ENCODE measurements around the gene SNX13. TPM values are rescaled to one million over a fixed set of nuclear protein-coding genes. Genes with fewer than 3 reads are reported as not detected.

The SNX13 gene
- total and polyA plus RNA-seq, 2 of the 4 experiments (the other 2 are of a cell fraction): 9.0 to 24.9 TPM

GRCh38 chr7:17786314-17786852 lies 153.9 kb downstream of the SNX13 start:
- no peak overlapping the region for H3K4me3 ChIP-seq (ENCODE audit: insufficient read depth, low read depth, low read length)
- no peak overlapping the region for H2BK120ac ChIP-seq (ENCODE audit: low read depth, low read length)
- no peaks in the 10 kb centered on the region for H3K36me3 ChIP-seq (ENCODE audit: control insufficient read depth, insufficient read depth, low read length)
- ChIA-PET POLR2A (ENCODE audit: unreplicated experiment) (no interaction called here), CTCF (no interaction called here)
- no peaks in the 10 kb centered on the region for H4K20me1 ChIP-seq (ENCODE audit: insufficient read depth, low read length)
- H3K23ac ChIP-seq (ENCODE audit: low read depth, low read length): no peak overlapping the region
- DNase-seq (no peak), ATAC-seq (ENCODE audit: low read depth) (no peak)
- H2BK5ac ChIP-seq (ENCODE audit: low read depth, low read length, poor library complexity, severe bottlenecking): no peak overlapping the region
- no peaks in the 10 kb centered on the region for H3K27me3 ChIP-seq (ENCODE audit: control insufficient read depth, insufficient read depth, low read length)
- in situ Hi-C loops (cut with MboI; ENCODE audit: low sequenced_read_pairs): no loop called here
- dilution Hi-C loops (cut with HindIII; ENCODE audit: low sequenced_read_pairs, unreplicated experiment): no loop called here
- no peak overlapping the region for H4K91ac ChIP-seq (ENCODE audit: insufficient read depth, low read depth, low read length)
- no peak overlapping the region for H2AK5ac ChIP-seq (ENCODE audit: low read depth, low read length)
- H4K8ac ChIP-seq (ENCODE audit: low read depth in 2 of 2, low read length in 2 of 2): no peak overlapping the region
- BruUV-seq (replicated peaks): no TSS peak
- no peak for TF ChIP-seq MAFK (IDR thresholded peaks at IDR 0.05; ENCODE audit: low read depth, low read length)
- no peak for TF ChIP-seq USF2 (IDR thresholded peaks at IDR 0.05; ENCODE audit: low read depth, low read length)
- TF ChIP-seq POLR2A (IDR thresholded peaks at IDR 0.05; ENCODE audit: low read depth, low read length): no peak
- TF ChIP-seq CEBPB (IDR thresholded peaks at IDR 0.05; ENCODE audit: low read depth, low read length): no peak
- no peak for TF ChIP-seq CTCF (conservative IDR thresholded peaks at IDR 0.05; ENCODE audit: low read depth, low read length)
- TF ChIP-seq FOS (IDR thresholded peaks at IDR 0.05; ENCODE audit: low read depth, low read length): no peak
- H3K4me2 ChIP-seq (ENCODE audit: low read depth, low read length): no peak overlapping the region
- H3K9me1 ChIP-seq (ENCODE audit: insufficient read depth, low read length): no peaks in the 10 kb centered on the region
- WGBS, 2 experiments (ENCODE audit: extremely low coverage in 2 of 2, insufficient read length in 1 of 2): 40% methylated on average over 1 of the region's 6 CpGs; no CpG with 5 or more reads in 1 of the 2 experiments
- no peak overlapping the region for H2BK15ac ChIP-seq (ENCODE audit: low read depth, low read length)
- no peak overlapping the region for H4K5ac ChIP-seq (ENCODE audit: low read depth, low read length)
- no peaks in the 10 kb centered on the region for H3K79me1 ChIP-seq (ENCODE audit: low read depth in 1 of 2, low read length in 2 of 2)
- H3K14ac ChIP-seq (replicated peaks; ENCODE audit: low read depth, low read length): no peak overlapping the region
- no peak overlapping the region for H2AK9ac ChIP-seq (replicated peaks; ENCODE audit: low read depth, low read length, poor library complexity)
- H3K9me3 ChIP-seq (ENCODE audit: control insufficient read depth, insufficient read depth, low read length): no peaks in the 10 kb centered on the region
- H3K9ac ChIP-seq (ENCODE audit: low read depth, low read length): no peak overlapping the region
- no peak overlapping the region for H2BK20ac ChIP-seq (ENCODE audit: low read depth, low read length)
- no peak overlapping the region for H3K18ac ChIP-seq (ENCODE audit: low read depth, low read length)
- H3K56ac ChIP-seq (ENCODE audit: extremely low read depth, insufficient read depth, low read length): no peak overlapping the region
- intact Hi-C loops (cut with micrococcal nuclease): no loop called here
- no peak overlapping the region for H3K27ac ChIP-seq (ENCODE audit: insufficient read depth, low read length)
- no peak overlapping the region for H3K4ac ChIP-seq (ENCODE audit: low read depth, low read length)
- no peak overlapping the region for H2AFZ ChIP-seq (replicated peaks; ENCODE audit: low read length, poor library complexity)
- H3K4me1 ChIP-seq (ENCODE audit: control insufficient read depth, insufficient read depth, low read length): 0 out of 2 replicates have a peak, but pooled peaks cover 1% of the 10 kb centered on the region
